Amygdala (tissue), 56 donors: Measurements from ENCODE around the gene CDK12.

Experiments used
- DNase-seq, 56 donors: peaks; one replicate each; lab custom pipeline; 2025; lab: John Stamatoyannopoulos, UW

Gene CDK12

DNA sequence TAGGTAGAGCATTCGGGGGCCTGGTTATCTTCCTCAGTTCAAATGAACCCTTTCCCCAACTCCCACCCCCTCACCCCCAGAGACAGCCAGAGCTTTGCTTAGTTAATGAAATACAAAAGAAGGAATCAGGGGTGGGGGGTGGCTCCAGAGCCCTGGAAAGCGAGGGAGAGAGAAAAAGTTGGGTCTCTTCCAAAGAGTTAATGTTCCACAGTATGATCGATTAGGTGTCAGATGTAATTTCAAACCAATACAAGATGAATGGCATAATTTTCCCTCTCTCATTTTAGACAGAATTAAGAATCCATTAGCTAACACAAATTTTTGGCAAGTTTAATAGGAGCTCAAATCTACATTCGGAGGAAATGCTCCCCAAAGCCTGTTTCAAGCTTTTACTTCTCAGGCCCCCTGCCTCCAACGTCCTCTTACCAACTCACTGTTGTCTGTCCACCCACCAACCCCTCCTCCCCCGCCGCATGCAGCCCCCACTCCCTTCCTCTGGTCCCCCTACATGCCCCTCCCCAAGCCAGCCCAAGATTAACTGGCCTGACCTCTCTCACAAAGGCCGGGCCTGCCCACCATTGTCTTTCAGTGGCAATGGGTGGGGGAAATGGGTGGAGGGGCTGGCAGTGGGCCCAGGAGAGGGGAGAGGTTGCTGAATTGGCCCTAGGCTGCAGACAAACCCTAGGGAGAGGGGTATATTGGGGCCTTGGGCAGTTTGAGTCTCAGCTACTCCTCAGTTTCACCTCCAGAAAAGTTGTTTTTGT, 118.2 kb downstream of the CDK12 start:
- no peak for DNase-seq

DNA sequence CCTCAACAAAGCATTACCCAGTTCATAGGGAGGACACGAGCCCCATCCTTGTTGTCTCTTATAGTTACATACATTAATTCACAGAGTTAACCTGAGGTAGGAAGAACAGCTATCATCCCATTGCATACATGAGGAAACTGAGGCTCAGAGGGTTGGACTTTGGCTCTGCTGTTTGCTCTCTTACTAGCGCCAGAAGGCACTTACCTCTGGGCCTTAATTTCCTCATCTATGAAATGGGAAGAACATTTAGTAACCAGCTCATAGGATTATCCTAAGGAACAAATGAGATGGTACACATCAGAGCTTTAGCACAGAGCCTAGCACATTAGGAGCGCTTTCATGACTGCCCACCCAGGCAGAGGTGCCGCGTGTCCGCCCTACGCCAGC, 118.8 kb downstream of the CDK12 start:
- DNase-seq = no peak

DNA sequence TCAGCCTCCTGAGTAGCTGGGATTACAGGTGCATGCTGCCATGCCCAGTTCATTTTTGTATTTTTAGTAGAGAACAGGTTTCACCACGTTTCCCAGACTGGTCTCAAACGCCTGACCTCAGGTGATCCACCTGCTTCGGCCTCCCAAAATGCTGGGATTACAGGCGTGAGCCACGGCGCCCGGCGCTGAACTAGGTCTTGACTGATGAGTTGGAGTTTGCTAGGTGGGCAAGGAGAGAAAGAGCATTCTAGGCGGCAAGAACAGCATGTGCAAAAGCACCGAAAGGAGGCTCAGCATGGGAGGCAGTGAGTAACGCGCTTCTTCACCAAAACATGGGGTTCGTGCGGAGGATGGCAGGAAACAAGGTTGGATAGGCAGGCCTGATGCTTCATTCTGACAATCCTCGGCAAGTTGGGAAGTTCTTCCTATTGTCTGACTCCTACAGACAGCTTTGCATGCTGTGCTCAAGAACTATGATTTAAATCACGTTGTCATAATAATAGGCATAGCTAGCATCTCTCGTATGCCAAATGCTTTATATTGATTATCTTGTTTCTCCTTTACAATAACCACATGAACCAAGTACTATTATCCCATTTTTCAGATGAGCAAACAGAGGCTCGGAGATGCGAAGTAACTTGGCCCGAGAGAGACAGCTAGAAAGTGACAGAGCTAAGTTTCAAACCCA, 119.9 kb downstream of the CDK12 start:
- DNase-seq = no peak

DNA sequence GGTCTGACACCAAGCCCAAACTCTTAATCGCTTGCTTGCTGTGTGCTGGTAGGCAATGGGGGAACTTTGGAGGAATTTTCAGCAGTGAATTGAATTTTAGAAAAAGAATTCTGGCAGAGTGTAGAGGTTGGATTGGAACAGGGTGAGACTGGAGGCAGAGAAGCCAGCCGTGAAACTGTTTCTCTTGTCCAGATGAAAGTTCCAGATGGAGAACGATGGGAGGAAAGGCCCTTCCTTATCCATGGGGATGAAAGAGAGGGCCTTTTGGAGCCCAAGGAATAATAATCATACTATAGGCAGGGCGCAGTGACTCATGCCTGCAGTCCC, 120.4 kb downstream of the CDK12 start:
- DNase-seq = no peak

DNA sequence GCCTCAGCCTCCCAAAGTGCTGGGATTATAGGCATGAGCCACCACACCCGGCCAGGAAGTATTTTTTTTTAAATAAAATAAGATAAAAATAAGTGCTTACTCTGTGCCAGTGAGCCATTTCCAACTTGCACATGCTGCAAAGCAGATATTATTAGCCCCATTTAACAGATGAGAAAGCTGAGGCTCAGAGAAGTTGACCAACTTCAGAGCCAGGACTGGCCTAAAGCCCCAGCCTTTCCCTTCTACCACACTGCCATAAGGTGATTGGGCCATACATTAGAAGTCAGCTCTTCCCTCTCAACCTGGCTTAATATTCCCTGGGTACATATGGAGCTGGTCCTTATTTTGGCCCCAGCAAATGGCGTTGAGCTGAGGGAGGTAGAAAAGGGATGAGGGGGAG, 121.4 kb downstream of the CDK12 start:
- DNase-seq = no peak
